NCI-H2107 treated with DMSO at 0.1 percent for 48 hours (cell line): Measurements from ENCODE around the gene EXT2.
A peak's percentile ranks its signal among the peaks of the same experiment; 100 is the strongest.

Source experiments
- DNase-seq: peaks from one replicate; lab custom pipeline; 2025; ENCODE audit not compliant: unreplicated experiment; lab: John Stamatoyannopoulos, UW

Gene EXT2

DNA sequence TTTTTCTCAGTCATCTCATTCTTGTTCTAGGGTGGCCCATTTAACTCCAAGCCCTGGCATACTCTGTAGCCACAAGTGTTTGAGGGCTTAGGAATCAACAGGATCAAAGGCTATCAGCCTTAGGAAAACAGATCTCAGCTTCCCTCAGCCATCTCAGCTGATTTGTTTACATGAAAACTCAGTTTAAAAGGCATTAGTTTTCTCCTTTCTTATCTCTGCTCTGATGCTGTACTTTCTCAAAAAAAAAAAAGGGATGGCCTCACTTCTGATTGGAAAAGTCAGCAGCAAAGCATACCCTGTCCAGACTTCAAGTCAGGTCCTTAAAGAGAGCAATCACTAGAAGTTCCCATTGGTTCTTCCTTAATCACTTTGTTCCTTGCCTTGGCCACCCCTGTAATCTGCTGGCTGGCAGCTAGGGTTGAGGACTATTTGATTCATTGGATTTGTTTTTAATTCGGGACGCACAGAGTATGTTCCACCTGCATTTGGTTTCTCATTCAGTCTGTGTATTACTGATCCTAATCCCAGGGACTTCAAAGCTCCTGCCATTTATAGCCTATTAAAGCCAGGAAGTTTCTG, 102.8 kb downstream of the EXT2 start:
- DNase-seq, result no peak

DNA sequence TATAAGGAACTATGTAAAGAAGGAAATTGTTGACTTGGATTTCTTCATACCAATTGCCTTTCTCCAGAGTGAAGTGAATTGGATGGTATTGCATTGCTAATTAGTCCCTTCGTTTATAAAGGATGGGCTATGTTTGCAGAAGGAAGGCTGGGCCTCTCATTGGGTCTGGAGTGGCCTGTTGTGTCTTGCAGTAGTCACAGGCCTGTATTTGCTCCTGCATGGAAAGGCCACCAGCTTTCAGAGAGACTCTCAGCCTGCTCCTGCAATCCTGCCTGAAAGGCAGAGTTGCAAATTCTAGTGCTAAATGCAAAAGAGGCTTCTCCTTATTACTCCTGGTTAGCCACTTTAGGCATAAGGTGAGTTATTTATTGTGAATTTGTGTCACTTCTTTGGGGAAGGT, 103.8 kb downstream of the EXT2 start:
- no peak for DNase-seq

DNA sequence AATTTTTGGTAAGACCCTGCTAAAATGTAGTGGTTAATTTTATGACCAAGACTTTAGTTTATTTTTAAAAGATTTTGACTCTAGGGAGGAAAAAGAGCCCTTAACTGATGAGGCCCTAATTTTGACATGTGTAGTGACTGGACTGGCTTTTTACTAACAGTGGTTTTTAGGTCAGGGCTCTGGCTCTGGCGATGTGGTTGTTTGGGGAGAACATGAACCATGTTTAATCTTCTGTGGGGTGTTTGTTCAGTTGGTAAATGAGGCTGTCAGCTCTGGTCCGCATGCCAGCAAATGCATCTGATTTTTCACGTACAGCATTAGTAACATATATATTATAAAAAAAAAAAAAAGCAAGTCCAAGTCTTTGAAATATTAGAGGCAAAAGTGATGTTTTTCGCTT, 104.3 kb downstream of the EXT2 start:
- no peak for DNase-seq

DNA sequence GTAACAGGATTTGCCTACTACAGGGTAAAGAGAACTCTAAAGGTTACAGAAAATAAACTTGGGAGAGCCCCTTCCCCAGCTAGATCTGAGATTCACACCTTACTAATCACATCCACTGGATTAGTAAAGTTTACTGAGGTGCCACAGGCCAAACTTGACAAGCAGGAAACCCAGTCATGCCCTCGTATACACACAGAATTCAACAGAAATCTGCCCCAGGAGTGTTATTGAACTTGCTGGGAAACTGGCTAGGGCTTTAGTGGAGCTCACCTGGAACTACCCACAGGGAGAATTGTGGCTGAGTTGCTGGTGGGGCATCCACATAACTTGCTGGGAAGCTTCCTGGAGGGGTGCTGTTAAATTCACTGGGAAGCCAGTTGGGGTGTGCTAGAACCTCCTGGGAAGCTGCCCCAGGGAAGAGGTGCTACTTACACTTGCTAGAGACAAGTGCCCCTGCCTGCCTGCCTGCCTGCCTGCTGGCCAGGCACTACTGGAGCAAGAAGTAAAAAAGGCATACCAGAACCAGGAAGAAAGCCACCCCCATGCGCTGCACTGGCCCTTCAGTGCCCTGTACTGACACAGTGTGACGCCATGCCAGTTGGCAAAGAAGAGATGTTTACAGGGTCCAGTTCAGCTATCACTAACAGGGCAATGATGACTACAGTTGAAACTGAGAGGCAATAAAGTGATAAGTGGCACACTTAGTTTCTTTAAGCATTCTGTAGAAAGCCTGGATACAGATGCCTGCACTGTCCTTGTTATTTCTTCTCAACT, 108.0 kb downstream of the EXT2 start:
- DNase-seq, result no peak

DNA sequence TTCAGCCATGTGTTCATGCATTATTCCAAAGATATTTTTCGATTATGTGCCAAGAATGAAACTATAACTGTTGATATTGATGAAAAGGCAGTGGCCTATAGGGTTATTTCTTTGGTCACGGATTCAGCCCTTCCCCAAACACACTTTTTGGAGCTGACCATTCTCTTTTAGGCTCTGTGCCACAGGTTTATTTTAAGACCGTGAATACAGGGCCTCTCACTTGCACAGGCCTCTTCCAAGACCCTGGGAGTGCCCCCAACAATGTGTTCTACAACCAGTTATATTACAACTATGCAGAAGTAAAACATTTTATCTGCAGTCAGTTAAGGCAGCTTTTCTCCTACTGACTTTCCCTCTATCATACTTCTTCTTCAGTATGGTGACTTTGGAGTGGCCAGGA, 109.9 kb downstream of the EXT2 start:
- DNase-seq, result no peak

DNA sequence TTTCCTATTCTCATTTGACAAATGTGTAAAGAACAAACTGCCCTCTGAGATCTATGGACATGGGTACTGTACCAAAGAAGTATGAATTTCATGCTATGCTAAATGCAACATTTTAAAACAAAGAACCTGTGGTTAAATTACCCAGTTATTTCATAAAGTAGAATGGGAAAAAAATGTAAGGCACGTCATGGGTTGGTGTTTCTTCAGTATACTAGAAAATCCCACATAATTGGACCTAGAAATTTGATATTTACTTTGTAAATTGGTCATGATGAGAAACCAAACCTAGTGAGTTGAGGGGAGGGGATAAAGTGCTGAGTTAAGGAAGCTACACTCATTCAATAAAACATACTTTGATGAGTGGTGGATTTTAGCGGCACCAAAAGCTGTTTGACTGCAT, 110.4 kb downstream of the EXT2 start:
- DNase-seq, result no peak

DNA sequence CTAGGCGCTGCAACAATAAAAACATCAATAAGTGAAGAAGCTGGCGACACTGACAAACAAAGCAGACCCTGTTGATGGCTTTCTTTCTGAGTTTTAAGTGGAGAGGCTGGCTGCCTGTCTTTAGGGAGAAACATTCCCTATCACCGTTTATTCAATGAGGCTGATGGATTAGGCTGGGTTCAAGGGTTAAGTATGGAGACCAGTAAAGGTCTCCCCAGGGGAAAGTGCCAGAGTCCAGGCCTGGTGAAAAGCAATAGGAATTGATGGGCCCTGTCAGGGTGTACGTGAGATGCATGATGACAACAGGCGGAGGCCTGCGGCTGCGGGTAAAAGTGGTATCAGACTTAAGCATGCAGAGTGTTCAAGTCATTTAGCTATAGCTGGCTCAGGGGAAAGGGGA, 111.8 kb downstream of the EXT2 start:
- DNase-seq, result peak; percentile 38

DNA sequence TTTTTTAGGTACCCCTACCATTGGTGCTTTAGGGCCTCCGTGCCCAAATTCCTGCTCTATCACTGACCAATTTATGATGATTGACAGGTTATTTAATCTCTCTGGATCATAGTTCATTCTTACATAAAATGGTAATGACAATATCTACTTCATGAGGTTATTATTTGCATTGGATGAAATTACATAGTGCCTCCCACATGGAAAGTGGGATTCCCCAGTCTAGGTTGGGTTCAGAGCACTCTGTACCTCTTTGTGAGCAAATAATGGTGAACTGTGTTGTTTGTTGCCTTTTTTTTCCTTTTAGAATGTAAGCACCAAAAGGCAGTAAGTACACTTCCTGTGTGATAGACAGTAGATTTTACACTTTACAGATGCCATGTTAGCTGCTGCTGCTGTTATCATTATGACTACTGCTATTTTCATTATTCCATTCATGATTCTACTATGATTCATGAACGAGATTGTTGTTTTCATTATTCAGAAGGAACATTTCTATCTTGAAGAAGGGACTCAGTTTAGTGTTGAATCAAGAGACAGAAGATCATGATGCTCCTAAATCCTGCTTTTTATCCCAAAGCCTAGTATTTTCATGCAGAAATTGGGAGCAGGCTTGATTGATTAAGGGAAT, 113.6 kb downstream of the EXT2 start:
- no peak for DNase-seq

DNA sequence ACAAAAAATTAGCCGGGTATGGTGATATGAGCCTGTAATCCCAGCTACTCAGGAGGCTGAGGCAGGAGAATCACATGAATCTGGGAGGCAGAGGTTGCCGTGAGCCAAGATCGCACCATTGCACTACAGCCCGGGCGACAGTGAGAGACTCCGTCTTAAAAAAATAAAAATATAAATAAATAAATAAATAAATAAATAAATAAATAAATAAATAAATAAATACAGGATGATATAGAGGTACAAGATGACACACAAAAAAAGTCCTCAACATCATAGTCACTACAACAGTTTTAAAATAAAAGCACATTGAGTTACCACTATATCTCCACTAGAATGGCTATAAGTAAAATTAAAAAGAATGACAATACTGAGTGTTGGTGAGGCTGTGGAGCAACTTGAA, 116.7 kb downstream of the EXT2 start:
- no peak for DNase-seq

DNA sequence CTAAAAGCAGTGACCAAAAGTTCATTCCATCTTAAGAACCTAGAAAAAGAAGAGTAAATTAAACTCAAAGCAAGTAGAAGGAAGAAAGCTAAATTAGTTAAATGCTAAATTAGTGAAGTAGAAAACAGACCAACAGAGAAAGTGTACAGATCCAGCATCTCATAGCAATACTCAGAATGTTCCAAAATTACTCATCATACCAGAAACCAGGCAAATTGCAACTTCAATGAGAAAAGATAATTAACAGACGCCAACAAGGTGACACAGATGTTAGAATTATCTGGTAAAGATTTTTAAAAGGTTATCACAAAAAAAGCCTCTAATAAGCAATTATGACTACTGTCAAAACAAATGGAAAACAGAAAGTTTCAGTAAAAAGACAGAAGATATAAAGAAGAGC, 117.7 kb downstream of the EXT2 start:
- DNase-seq, result no peak

DNA sequence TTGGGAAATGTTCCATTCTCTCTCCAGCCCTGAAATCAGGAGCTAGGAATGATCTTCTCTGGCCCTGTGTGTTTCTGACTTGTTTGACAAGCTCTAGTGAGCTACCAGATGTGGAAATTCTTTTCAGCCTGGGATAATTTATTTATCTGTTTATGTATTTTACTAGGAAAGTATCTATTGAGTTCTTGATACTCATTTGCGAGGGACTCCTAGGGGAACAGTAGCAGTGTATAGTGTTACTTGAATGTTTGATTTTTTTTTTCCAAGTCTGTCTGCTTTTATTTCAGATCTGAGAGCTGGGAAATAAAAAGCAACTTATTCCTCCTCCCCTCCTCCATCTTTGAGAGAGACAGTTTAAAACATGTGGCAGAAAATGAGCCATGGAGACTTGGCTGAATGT, 122.0 kb downstream of the EXT2 start:
- no peak for DNase-seq

DNA sequence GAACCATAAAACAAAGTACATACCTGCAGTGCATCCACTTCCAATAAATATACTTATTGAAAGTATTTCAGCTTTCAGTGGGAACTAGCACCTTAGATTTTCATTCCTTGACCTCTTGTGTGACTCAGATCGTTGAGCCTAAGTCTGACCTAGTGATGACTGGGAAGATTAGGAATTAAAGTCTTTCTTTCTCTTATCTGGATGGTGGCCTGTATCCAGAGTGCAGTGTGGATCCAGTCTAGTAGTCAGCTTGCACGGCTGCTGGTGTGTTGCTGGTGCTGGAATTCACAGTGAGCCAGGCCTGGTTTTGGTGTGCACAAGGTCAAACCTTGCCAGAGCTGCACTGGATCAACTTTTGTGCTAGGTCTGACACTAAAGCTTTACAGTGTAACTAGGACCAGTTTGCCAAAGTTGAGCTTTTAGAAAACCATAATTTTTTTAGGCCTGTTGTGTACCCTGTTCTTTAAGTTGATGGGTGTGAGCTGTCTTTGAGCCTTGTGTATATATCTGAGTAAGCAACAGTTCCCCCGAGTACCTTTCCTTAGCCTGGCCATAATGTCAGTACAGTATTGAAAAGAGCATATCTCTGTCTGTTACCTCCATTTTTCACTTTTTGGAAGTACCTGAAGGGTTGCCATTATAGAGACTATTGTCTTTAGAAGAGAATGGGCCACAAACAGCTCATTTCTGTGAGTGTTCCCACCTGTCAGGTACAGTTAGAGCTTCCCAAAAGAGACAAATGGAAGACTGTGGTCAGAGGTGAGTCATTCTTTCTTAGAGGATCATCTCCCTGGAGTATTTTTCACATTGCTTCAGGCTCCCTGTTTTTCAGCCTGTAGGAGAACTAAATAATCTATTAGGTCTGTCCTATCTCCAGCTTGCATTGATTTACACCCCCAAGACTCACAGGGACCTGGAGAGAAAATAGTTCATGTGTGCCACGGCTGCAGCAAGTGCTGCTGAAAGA, 124.6 kb downstream of the EXT2 start:
- DNase-seq, result no peak

DNA sequence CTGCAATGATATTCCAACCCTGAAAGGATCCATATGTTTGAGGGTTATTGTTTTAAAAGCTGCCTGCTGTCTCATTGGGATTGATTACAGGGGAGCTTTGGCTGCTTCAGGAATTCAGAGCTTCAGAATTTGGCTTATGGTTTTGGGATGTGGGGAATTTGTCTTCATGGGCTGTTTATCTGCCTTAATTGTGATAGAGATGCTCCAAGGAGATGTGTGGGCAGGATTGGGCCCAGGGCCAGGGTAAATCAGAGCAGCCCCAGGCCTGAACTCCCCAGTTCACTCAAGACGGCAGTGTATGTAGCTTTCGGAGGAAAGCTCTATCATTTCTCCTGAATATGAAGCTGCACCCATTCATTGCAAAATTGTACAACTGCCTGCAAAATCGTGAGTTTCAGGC, 126.0 kb downstream of the EXT2 start:
- no peak for DNase-seq

DNA sequence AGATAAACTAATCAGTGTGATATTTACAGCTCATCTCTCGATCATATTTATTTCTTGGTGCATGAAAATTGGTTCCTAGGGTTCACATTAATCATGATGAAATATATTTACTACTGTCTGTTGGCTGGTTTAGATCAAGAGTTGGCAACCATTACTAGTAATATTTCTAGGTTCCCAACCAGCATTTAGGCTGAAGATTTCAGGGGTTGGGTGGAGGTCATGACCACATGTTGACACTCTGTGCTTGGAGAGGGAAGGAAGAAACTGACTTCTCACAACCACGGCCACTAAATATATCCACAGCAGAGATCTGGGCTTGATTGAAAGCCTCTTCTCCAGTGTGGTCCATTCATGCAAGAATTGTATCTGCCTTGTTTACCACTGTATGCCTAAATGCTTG, 126.5 kb downstream of the EXT2 start:
- no peak for DNase-seq

DNA sequence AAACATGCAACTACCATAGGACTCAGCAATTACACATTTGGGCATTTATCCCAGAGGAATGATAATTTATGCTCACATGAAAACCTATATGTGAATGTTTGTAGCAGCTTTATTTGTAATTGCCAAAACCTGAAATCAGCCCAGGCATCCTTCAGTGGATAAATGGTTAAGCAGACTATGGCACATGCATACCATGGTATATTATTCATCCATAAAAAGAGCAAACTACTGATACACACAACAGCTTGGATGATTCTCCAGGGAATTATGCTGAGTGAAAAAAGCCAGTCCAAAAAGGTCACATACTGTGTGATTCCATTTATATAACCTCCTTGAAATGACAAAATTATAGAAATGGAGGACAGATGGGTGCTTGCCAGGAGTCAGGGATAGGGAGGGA, 127.8 kb downstream of the EXT2 start:
- DNase-seq, result no peak

DNA sequence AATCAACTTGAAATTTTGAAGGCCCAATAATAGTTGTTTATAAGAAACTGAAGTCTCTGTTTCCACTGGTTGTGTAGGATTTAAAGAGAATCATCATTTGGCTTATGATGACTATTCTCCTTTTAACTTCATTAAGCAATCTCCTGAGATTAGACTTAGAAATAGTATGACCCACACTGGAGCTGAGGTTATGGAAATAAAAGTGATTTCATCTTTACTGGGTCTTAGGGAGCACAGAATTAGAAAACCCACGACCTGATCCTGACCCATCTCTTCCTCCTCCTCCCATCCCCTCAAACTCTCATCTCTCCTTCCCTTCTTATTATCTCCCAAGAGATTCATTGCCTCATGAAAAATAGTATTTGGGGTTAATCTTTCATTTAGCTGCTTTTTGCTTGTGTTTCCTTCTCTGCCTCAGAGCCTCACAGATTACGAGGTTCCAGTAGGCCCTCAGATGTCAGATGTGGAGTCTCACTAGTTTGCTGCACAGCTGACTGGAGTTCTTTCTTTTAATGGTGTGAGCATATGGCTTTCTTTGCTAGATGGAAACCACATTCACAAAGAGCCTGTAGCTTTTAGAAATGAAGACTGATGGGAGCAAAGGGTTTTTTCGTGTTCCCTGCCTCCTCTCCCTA, 129.5 kb downstream of the EXT2 start:
- no peak for DNase-seq

DNA sequence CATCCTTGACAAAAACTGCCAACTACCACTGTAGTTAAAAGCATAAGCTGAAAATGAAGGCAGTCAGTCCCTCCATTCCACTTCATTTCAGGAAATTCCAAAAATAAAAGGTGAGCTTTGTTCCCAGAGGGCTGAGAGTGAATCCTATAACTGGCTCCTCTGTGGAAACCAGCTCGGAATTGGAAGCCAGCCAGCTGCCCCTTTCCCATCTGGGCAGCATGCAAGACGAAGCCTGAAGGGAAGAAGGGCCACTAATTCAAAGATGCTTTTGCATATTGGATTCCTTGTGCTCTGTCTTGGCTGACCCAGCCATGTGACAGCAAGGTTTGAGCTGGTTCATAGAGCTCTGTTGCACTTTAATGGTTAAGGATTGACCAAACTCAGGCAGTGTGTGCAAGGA, 131.0 kb downstream of the EXT2 start:
- DNase-seq, result no peak

DNA sequence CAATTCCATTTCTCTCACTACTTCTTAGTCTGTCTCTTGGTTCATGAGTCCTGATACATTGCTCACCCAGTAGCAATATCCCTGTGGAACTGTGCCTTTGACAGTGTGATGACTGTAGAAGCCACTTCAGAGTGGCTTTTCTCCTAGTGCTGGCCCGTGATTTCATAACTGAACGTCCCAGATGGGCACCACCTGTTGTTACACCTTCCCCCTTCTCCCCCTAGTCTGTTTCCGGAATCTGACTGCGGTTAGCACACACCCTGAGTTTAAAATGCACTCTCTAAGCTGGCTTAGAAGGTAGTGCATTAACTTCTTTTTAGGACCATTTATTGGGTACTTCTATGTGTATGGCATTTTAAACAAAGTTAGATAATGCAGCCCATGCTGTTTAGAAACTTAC, 131.5 kb downstream of the EXT2 start:
- DNase-seq, result no peak

DNA sequence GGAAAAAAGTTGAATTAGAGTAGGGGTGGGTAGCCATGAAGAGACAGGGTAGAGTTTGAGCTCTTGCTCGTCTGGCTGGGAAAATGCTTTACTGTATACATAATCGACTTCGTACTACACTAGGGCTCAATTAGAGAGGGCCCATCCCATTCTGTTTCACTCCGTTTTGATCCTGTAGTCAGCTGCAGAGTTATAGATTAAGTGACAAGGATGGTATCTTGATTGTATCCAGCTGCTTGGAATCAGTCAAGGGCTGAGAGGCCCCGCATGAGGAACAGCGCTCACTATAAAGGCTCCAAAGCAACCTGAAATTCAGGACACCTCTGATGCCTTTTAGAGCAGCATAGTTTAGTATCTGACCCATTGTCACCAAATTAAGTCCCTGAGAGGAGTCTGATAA, 132.9 kb downstream of the EXT2 start:
- no peak for DNase-seq

DNA sequence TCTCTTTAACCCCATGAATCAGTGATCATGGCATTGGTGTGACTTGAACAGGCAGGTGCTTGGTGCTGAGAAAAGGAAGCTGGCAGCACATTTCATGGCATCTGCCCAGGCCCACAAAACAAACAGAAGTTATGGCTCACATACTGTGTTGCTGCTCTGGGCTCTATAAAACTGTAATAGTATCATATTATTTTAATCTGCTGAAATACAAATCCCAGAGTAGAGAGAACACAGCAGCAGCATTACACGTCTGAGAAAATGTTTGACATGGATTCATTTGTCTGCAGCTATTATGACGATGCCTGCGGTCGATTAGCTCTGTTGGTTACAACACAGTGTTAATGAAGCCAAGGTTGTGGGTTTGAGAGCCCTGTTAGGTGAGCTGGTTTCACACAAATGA, 133.6 kb downstream of the EXT2 start:
- no peak for DNase-seq

DNA sequence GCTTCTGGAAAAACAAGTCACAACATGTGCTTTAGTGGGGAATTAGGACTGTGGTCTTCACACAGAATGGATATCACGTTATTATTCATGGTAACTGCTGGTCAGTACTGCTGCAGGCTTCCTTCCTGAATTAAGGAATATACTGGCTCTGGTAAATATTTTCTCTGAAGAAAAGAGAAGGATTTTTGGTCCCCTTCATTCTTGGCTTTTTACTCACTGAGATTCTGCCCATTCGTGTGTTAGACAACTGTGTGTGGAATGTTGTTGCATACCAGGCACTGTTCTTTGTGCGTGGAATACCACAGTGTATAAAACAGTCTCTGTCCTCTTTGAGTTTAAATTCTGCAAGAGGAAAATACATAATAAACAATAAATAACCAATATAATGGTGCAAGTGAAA, 134.1 kb downstream of the EXT2 start:
- DNase-seq, result no peak
